ENCODE results near the gene PPDPF.

- TF ChIP-seq CTCF (IDR thresholded peaks at IDR 0.05) (no peak), POLR2A (IDR thresholded peaks at IDR 0.05) (no peak)
These were observed 11.4 kb upstream of the PPDPF start for GRCh38 chr20:63509088-63509564.

Data from uterus (tissue), 2 donors.